ENCODE data around the gene AGAP2. TPM values are rescaled to one million over a fixed set of nuclear protein-coding genes. Genes with fewer than 3 reads are reported as not detected.

Gene AGAP2
- total and polyA plus RNA-seq, 2 of the 13 experiments (the other 11 are each of a cell fraction or from before 2014, with no cell fraction given): 0.38 to 0.45 TPM

GRCh38 chr12:57726884-57727757, 11.4 kb downstream of the AGAP2 start (continued):
- TF ChIP-seq ZNF737 (CRISPR knock-in tag; IDR thresholded peaks at IDR 0.05; ENCODE audit: borderline replicate concordance) (0 out of 2 replicates have a peak, but pooled peaks have one; percentile 28), MIER2 (CRISPR knock-in tag; IDR thresholded peaks at IDR 0.05) (peak; percentile 50; the same call in 1 of the 2 replicates), MIER3 (CRISPR knock-in tag; IDR thresholded peaks at IDR 0.05; ENCODE audit: borderline replicate concordance) (no peak), ZNF510 (CRISPR knock-in tag; IDR thresholded peaks at IDR 0.05; ENCODE audit: low read depth) (no peak), ZMAT5 (CRISPR knock-in tag; IDR thresholded peaks at IDR 0.05; ENCODE audit: borderline replicate concordance, low read depth) (no peak), ZNF318 (CRISPR knock-in tag; IDR thresholded peaks at IDR 0.05) (no peak), KAT7 (CRISPR knock-in tag; IDR thresholded peaks at IDR 0.05; ENCODE audit: borderline replicate concordance) (no peak), SKI (IDR thresholded peaks at IDR 0.05; ENCODE audit: partially characterized antibody) (no peak), SAFB2 (CRISPR knock-in tag; IDR thresholded peaks at IDR 0.05; ENCODE audit: borderline replicate concordance, low read depth) (no peak), HNRNPLL (IDR thresholded peaks at IDR 0.05; ENCODE audit: low read depth, low read length, poor library complexity, severe bottlenecking) (no peak), SRF (IDR thresholded peaks at IDR 0.05; ENCODE audit: low read depth, low read length) (no peak), AKAP8 (CRISPR knock-in tag; IDR thresholded peaks at IDR 0.05) (0 out of 2 replicates have a peak, but pooled peaks have one; percentile 6), FOXJ3 (CRISPR knock-in tag; IDR thresholded peaks at IDR 0.05; ENCODE audit: borderline replicate concordance) (no peak), SIN3B (IDR thresholded peaks at IDR 0.05; ENCODE audit: low read length) (no peak), YY1 (IDR thresholded peaks at IDR 0.05; ENCODE audit: insufficient read depth, insufficient replicate concordance, low read depth, low read length) (no peak), BRD4 (CRISPR knock-in tag; IDR thresholded peaks at IDR 0.05) (no peak), E2F2 (CRISPR knock-in tag; IDR thresholded peaks at IDR 0.05; ENCODE audit: borderline replicate concordance) (no peak), ZNF549 (CRISPR knock-in tag; IDR thresholded peaks at IDR 0.05) (no peak), NR0B2 (CRISPR knock-in tag; IDR thresholded peaks at IDR 0.05) (no peak)
